ENCODE results near the gene SLC17A7. TPM values are rescaled to one million over a fixed set of nuclear protein-coding genes. Genes with fewer than 3 reads are reported as not detected.

Gene SLC17A7
- total and polyA plus RNA-seq, 2 of the 13 experiments (the other 11 are each of a cell fraction or from before 2014, with no cell fraction given), result 0.32 TPM; not detected in 1

- Histone ChIP-seq H3K27me3 (ENCODE audit: control insufficient read depth in 1 of 2, insufficient read depth in 2 of 2, low read length in 2 of 2) (peaks cover 11 to 69% of the 10 kb centered on the region in 2 experiments; a peak in 4 of 5 replicates), H3K27ac (ENCODE audit: extremely low read length, insufficient read depth, low read length) (no peak overlapping the region), H3K9ac (ENCODE audit: insufficient read depth, low read depth, low read length) (no peak overlapping the region), H3K79me2 (ENCODE audit: insufficient read depth, low read length) (no peaks in the 10 kb centered on the region), H3K9me3 (ENCODE audit: low read length) (no peaks in the 10 kb centered on the region), H3K4me1 (ENCODE audit: insufficient read depth, low read length) (no peaks in the 10 kb centered on the region), H3K4me2 (ENCODE audit: low read depth, low read length) (no peak overlapping the region), H3K36me3 (replicated peaks in 1 of 2; ENCODE audit: control insufficient read depth in 1 of 2, insufficient read depth in 2 of 2, low read length in 2 of 2) (no peaks in the 10 kb centered on the region), H4K20me1 (ENCODE audit: insufficient read depth, low read length) (no peaks in the 10 kb centered on the region), H2AFZ (ENCODE audit: low read length) (no peak overlapping the region), H3K4me3 (replicated peaks in 1 of 3; ENCODE audit: insufficient read depth in 1 of 3, low read depth in 2 of 3, low read length in 3 of 3) (no peak overlapping the region)
- TF ChIP-seq IRF1 (CRISPR knock-in tag; IDR thresholded peaks at IDR 0.05; ENCODE audit: low read depth) (no peak), ZNF564 (CRISPR knock-in tag; IDR thresholded peaks at IDR 0.05) (no peak), ZNF674 (CRISPR knock-in tag; IDR thresholded peaks at IDR 0.05; ENCODE audit: low read depth) (no peak), ZNF746 (CRISPR knock-in tag; IDR thresholded peaks at IDR 0.05) (no peak), RELA (CRISPR knock-in tag; IDR thresholded peaks at IDR 0.05) (no peak), AHR (CRISPR knock-in tag; IDR thresholded peaks at IDR 0.05) (no peak), NFYB (CRISPR knock-in tag; IDR thresholded peaks at IDR 0.05) (no peak), ZZZ3 (CRISPR knock-in tag; IDR thresholded peaks at IDR 0.05; ENCODE audit: borderline replicate concordance) (no peak), ZIK1 (CRISPR knock-in tag; IDR thresholded peaks at IDR 0.05; ENCODE audit: borderline replicate concordance, low read depth) (no peak), ZNF275 (CRISPR knock-in tag; IDR thresholded peaks at IDR 0.05; ENCODE audit: borderline replicate concordance) (no peak), ZNF562 (CRISPR knock-in tag; IDR thresholded peaks at IDR 0.05; ENCODE audit: borderline replicate concordance) (no peak), ZNF704 (CRISPR knock-in tag; IDR thresholded peaks at IDR 0.05; ENCODE audit: borderline replicate concordance) (no peak), ZSCAN31 (CRISPR knock-in tag; IDR thresholded peaks at IDR 0.05; ENCODE audit: low read depth) (no peak)
- TF ChIP-seq, protein P1, sequence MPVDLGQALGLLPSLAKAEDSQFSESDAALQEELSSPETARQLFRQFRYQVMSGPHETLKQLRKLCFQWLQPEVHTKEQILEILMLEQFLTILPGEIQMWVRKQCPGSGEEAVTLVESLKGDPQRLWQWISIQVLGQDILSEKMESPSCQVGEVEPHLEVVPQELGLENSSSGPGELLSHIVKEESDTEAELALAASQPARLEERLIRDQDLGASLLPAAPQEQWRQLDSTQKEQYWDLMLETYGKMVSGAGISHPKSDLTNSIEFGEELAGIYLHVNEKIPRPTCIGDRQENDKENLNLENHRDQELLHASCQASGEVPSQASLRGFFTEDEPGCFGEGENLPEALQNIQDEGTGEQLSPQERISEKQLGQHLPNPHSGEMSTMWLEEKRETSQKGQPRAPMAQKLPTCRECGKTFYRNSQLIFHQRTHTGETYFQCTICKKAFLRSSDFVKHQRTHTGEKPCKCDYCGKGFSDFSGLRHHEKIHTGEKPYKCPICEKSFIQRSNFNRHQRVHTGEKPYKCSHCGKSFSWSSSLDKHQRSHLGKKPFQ (CRISPR knock-in tag; IDR thresholded peaks at IDR 0.05; ENCODE audit: insufficient replicate concordance), result no peak
- TF ChIP-seq, protein P2, sequence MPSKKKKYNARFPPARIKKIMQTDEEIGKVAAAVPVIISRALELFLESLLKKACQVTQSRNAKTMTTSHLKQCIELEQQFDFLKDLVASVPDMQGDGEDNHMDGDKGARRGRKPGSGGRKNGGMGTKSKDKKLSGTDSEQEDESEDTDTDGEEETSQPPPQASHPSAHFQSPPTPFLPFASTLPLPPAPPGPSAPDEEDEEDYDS (CRISPR knock-in tag; IDR thresholded peaks at IDR 0.05), result no peak
- intact Hi-C loops (cut with micrococcal nuclease; ENCODE audit: unreplicated experiment) (no loop called here), in situ Hi-C loops (cut with HindIII; ENCODE audit: extremely low pct_ligation_motif_present, low pct_unique_long_range_greater_than_20kb) (no loop called here)
- no peak for FAIRE-seq
- CTCF ChIA-PET (ENCODE audit: low intra/inter-chr PET ratio, low total read pairs), result no interaction called here
- no peak for DNase-seq (ENCODE audit: low spot score)
- no peak for ATAC-seq
- POLR2A ChIA-PET, result no interaction called here
- no TSS peak for BruUV-seq (replicated peaks)
- 20% methylated on average over 7 of the region's 9 CpGs for WGBS (ENCODE audit: low lambda C conversion rate)
Measured at GRCh38 chr19:49413348-49413747, 28.0 kb downstream of the SLC17A7 start.
